Fibroblast of gingiva (primary cell): Measurements from ENCODE around the gene USP6NL.
"Not testable (repeated sequence)": the region's sequence is repeated elsewhere in the genome, so short reads cannot be mapped to it uniquely, and the experiment has no call there.

ENCODE experiments used
- DNase-seq: peaks from one replicate; pipeline ENCODE4 v3.0.0-alpha.2; 2011; ENCODE audit warnings: low read depth

The USP6NL gene

GRCh38 chr10:11515596-11516430 lies 95.6 kb downstream of the USP6NL start:
- peak; percentile 54 for DNase-seq

GRCh38 chr10:11513727-11514126 lies 97.7 kb downstream of the USP6NL start:
- DNase-seq = no peak

GRCh38 chr10:11512596-11512995 lies 98.9 kb downstream of the USP6NL start:
- no peak for DNase-seq

- DNase-seq = no peak
These were observed 100.1 kb downstream of the USP6NL start for GRCh38 chr10:11511321-11511720.

- DNase-seq = no peak
These were observed 100.7 kb downstream of the USP6NL start for GRCh38 chr10:11510736-11511135.

GRCh38 chr10:11510281-11510680 lies 101.2 kb downstream of the USP6NL start:
- no peak for DNase-seq

- no peak for DNase-seq
These were observed 102.4 kb downstream of the USP6NL start for GRCh38 chr10:11509036-11509435.

- no peak for DNase-seq
These were observed 105.1 kb downstream of the USP6NL start for GRCh38 chr10:11506247-11506789.

- DNase-seq = no peak
These were observed 105.8 kb downstream of the USP6NL start for GRCh38 chr10:11505639-11506038.

- no peak for DNase-seq
These were observed 106.7 kb downstream of the USP6NL start for GRCh38 chr10:11504566-11505285.

- no peak for DNase-seq
These were observed 109.8 kb downstream of the USP6NL start for GRCh38 chr10:11501600-11501999.

GRCh38 chr10:11499425-11500071 lies 111.9 kb downstream of the USP6NL start:
- DNase-seq = no peak

GRCh38 chr10:11498399-11498798 lies 113.1 kb downstream of the USP6NL start:
- no peak for DNase-seq

GRCh38 chr10:11494923-11495322 lies 116.5 kb downstream of the USP6NL start:
- not testable (repeated sequence) for DNase-seq

- DNase-seq = no peak
These were observed 117.8 kb downstream of the USP6NL start for GRCh38 chr10:11493646-11494045.

GRCh38 chr10:11491087-11491486 lies 120.4 kb downstream of the USP6NL start:
- no peak for DNase-seq

- DNase-seq = no peak
These were observed 121.9 kb downstream of the USP6NL start for GRCh38 chr10:11489591-11489990.

GRCh38 chr10:11488126-11488525 lies 123.3 kb downstream of the USP6NL start:
- peak; percentile 24 for DNase-seq

- DNase-seq = no peak
These were observed 128.0 kb downstream of the USP6NL start for GRCh38 chr10:11483201-11484148.

- DNase-seq = no peak
These were observed 129.1 kb downstream of the USP6NL start for GRCh38 chr10:11482306-11482705.

GRCh38 chr10:11480687-11481086 lies 130.8 kb downstream of the USP6NL start:
- no peak for DNase-seq
